HCT116 (cell line): ENCODE data around the gene NEDD4L. TPM values are rescaled to one million over a fixed set of nuclear protein-coding genes. Genes with fewer than 3 reads are reported as not detected.

Experiments used
- ATAC-seq: fragments of 200-7000 bp; cut with Tn5 transposase; 2 replicates; pipeline ENCODE4 v1.9.1; 2020; ENCODE audit warnings: mild to moderate bottlenecking, moderate library complexity
- BruUV-seq: library from RNA; stranded (reverse); fragments of 400-500 nt; replicated peaks from 2 replicates; lab custom pipeline; 2021; lab: Mats Ljungman, UMichigan
- CTCF ChIA-PET: fragments of 300-600 bp; sonication (Branson Sonifier 250); formaldehyde crosslinking; loops from one replicate; lab custom pipeline; 2021; ENCODE audit warnings: antibody characterized with exemption; lab: Charles Lee
- POLR2A ChIA-PET: fragments of 300-600, 350-600 bp; sonication (Branson Sonifier 250); formaldehyde crosslinking; loops from one replicate; lab custom pipeline; 2021; ENCODE audit warnings: antibody characterized with exemption; lab: Charles Lee
- RAD21 ChIA-PET, 2 experiments: fragments of 300-600 bp; sonication (Branson Sonifier 250); formaldehyde crosslinking; loops; one replicate each; lab custom pipeline; 2023; ENCODE audit warnings: low total read pairs in 2 of 2; ENCODE audit not compliant: uncharacterized antibody in 2 of 2, unreplicated experiment in 2 of 2, low non-redundant PET in 1 of 2; lab: Charles Lee
- DNase-seq: peaks from one replicate; pipeline ENCODE4 v3.0.0-alpha.2; 2010; ENCODE audit warnings: low read depth, low spot score
- H2AFZ ChIP-seq: fragments of 200-600 bp; shearing (Covaris generic), sonication (generic); 2 replicates; pipeline ENCODE4 v1.6.1; 2017; ENCODE audit warnings: low read depth, mixed run types, mixed read lengths, antibody characterized with exemption, low read length; ENCODE audit not compliant: poor library complexity, severe bottlenecking
- H3K27ac ChIP-seq: 2 replicates; pipeline ENCODE4 v1.5.1; 2012; ENCODE audit warnings: low read depth, low read length
- H3K27me3 ChIP-seq: fragments of 200-600 bp; sonication (generic); 2 replicates; pipeline ENCODE4 v1.6.1; 2016; ENCODE audit warnings: mixed run types, low read length, mixed read lengths; ENCODE audit not compliant: insufficient read depth
- H3K36me3 ChIP-seq, 2 experiments: fragments of 200-500 bp in 1 of 2; fragments of 200-600 bp in 1 of 2; sonication (Bioruptor generic) in 1 of 2; sonication (generic) in 1 of 2; 2 replicates each; pipeline versions ENCODE4 v1.5.1 to v1.6.1; 2014 to 2016; ENCODE audit warnings: low read length in 2 of 2, inconsistent platforms in 1 of 2, mixed read lengths in 1 of 2, mixed run types in 1 of 2; ENCODE audit not compliant: insufficient read depth in 2 of 2, control insufficient read depth in 1 of 2
- H3K4me1 ChIP-seq, 2 experiments: fragments of 200-600 bp in 1 of 2; sonication (generic) in 1 of 2; 2 replicates each; pipeline versions ENCODE4 v1.5.1 to v1.6.1; 2012 to 2017; ENCODE audit warnings: low read length in 2 of 2, inconsistent platforms in 1 of 2, mild to moderate bottlenecking in 1 of 2, mixed read lengths in 1 of 2, mixed run types in 1 of 2, moderate library complexity in 1 of 2; ENCODE audit not compliant: insufficient read depth in 2 of 2, control insufficient read depth in 1 of 2
- H3K4me2 ChIP-seq: fragments of 200-600 bp; sonication (generic); 2 replicates; pipeline ENCODE4 v1.6.1; 2017; ENCODE audit warnings: mixed run types, low read length, mixed read lengths
- H3K4me3 ChIP-seq, 2 experiments: fragments of 200-600 bp in 1 of 2; sonication (generic) in 1 of 2; replicated peaks in 1 of 2; 2 replicates each; pipeline ENCODE4 v1.5.1; 2011 to 2016; ENCODE audit warnings: low read length in 2 of 2, control low read depth in 1 of 2, low read depth in 1 of 2, mild to moderate bottlenecking in 1 of 2, mixed read lengths in 1 of 2, mixed run types in 1 of 2
- H3K79me2 ChIP-seq: fragments of 200-600 bp; sonication (generic); 2 replicates; pipeline ENCODE4 v1.6.1; 2017; ENCODE audit warnings: mild to moderate bottlenecking, mixed run types, low read length, moderate library complexity, mixed read lengths; ENCODE audit not compliant: insufficient read depth
- H3K9ac ChIP-seq: fragments of 200-600 bp; sonication (generic); 2 replicates; pipeline ENCODE4 v1.6.1; 2016; ENCODE audit warnings: low read length, mixed read lengths
- H3K9me2 ChIP-seq: fragments of 200-600 bp; sonication (generic), shearing (Covaris generic); 2 replicates; pipeline ENCODE4 v1.6.1; 2017; ENCODE audit warnings: mixed run types, mild to moderate bottlenecking, moderate library complexity; ENCODE audit not compliant: insufficient read depth
- H3K9me3 ChIP-seq, 2 experiments: fragments of 200-500 bp in 1 of 2; fragments of 200-600 bp in 1 of 2; sonication (Bioruptor generic) in 1 of 2; sonication (generic) in 1 of 2; 2 replicates each; pipeline ENCODE4 v1.6.1; 2014 to 2017; ENCODE audit warnings: low read length in 2 of 2, mixed read lengths in 2 of 2, inconsistent platforms in 1 of 2, low read depth in 1 of 2, mild to moderate bottlenecking in 1 of 2, mixed run types in 1 of 2, moderate library complexity in 1 of 2; ENCODE audit not compliant: control insufficient read depth in 1 of 2, insufficient read depth in 1 of 2
- H4K20me1 ChIP-seq: fragments of 200-600 bp; sonication (generic), shearing (Covaris generic); 2 replicates; pipeline ENCODE4 v1.6.1; 2017; ENCODE audit warnings: mixed run types, mild to moderate bottlenecking, moderate library complexity; ENCODE audit not compliant: insufficient read depth
- EZH2 ChIP-seq: fragments of 200-600 bp; sonication (generic); IDR thresholded peaks from 2 replicates; pipeline ENCODE4 v1.6.1; 2017; ENCODE audit warnings: antibody characterized with exemption, mixed run types
- EZH2phosphoT487 ChIP-seq: fragments of 200-600 bp; IDR thresholded peaks from 2 replicates; pipeline ENCODE4 v1.6.1; 2018; ENCODE audit warnings: antibody characterized with exemption, borderline replicate concordance
- FOSL1 ChIP-seq: IDR thresholded peaks from 2 replicates; pipeline ENCODE4 v1.6.1; 2012; ENCODE audit warnings: low read depth
- POLR2AphosphoS5 ChIP-seq: IDR thresholded peaks from 2 replicates; pipeline ENCODE4 v1.6.1; 2011; ENCODE audit warnings: mild to moderate bottlenecking, low read depth, low read length, moderate library complexity
- SP1 ChIP-seq: IDR thresholded peaks from 2 replicates; pipeline ENCODE4 v1.6.1; 2012; ENCODE audit warnings: low read depth
- TCF7L2 ChIP-seq: IDR thresholded peaks from 2 replicates; pipeline ENCODE4 v1.7.0; 2011; ENCODE audit warnings: borderline replicate concordance, inconsistent platforms; ENCODE audit not compliant: insufficient read depth, insufficient read length; ENCODE audit errors: extremely low read depth
- ZNF274 ChIP-seq: fragments of 200-500 bp; sonication (Bioruptor generic); IDR thresholded peaks from 2 replicates; pipeline ENCODE4 v1.6.1; 2014; ENCODE audit warnings: mild to moderate bottlenecking, low read depth, low read length, inconsistent platforms
- intact Hi-C: fragments of 100-400 bp; cut with micrococcal nuclease; formaldehyde crosslinking; loops from 2 replicates; pipeline ENCODE4 v1.10.0; 2022
- total RNA-seq: library from RNA; stranded (reverse); gene quantifications from one replicate; pipeline ENCODE4 v1.2.1, GENCODE V29; 2021; ENCODE audit not compliant: unreplicated experiment
- TF ChIP-seq, protein P1 (sequence below): IDR thresholded peaks from 2 replicates; pipeline ENCODE4 v1.6.1; 2012; ENCODE audit warnings: low read depth
- TF ChIP-seq, protein P2 (sequence below): IDR thresholded peaks from 2 replicates; pipeline ENCODE4 v1.6.1; 2012

Gene NEDD4L
- total RNA-seq, 1 experiment from 2014 or later: 41.5 TPM

GRCh38 chr18:58052960-58053359 is 8.9 kb downstream of the NEDD4L start:
- Histone ChIP-seq H3K27me3 (no peaks in the 10 kb centered on the region), H4K20me1 (no peaks in the 10 kb centered on the region), H2AFZ (no peak overlapping the region), H3K27ac (no peak overlapping the region), H3K4me2 (no peak overlapping the region), H3K4me1 (peaks cover 8 to 9% of the 10 kb centered on the region in 2 experiments; a peak in 3 of 4 replicates), H3K9me3 (no peaks in the 10 kb centered on the region), H3K4me3 (no peak overlapping the region), H3K9ac (no peak overlapping the region), H3K79me2 (no peaks in the 10 kb centered on the region), H3K9me2 (no peaks in the 10 kb centered on the region), H3K36me3 (no peaks in the 10 kb centered on the region)
- RAD21 ChIA-PET: no interaction called here
- no peak for ATAC-seq
- intact Hi-C loops: no loop called here
- CTCF ChIA-PET: interaction anchor here (0.8 to 2.8 kb wide), 2 partner anchors 69 to 128 kb away, joined by 3 to 24 read pairs; no protein-coding TSS in a partner anchor
- BruUV-seq: no TSS peak
- no peak for TF ChIP-seq FOSL1
- TF ChIP-seq, protein P1, sequence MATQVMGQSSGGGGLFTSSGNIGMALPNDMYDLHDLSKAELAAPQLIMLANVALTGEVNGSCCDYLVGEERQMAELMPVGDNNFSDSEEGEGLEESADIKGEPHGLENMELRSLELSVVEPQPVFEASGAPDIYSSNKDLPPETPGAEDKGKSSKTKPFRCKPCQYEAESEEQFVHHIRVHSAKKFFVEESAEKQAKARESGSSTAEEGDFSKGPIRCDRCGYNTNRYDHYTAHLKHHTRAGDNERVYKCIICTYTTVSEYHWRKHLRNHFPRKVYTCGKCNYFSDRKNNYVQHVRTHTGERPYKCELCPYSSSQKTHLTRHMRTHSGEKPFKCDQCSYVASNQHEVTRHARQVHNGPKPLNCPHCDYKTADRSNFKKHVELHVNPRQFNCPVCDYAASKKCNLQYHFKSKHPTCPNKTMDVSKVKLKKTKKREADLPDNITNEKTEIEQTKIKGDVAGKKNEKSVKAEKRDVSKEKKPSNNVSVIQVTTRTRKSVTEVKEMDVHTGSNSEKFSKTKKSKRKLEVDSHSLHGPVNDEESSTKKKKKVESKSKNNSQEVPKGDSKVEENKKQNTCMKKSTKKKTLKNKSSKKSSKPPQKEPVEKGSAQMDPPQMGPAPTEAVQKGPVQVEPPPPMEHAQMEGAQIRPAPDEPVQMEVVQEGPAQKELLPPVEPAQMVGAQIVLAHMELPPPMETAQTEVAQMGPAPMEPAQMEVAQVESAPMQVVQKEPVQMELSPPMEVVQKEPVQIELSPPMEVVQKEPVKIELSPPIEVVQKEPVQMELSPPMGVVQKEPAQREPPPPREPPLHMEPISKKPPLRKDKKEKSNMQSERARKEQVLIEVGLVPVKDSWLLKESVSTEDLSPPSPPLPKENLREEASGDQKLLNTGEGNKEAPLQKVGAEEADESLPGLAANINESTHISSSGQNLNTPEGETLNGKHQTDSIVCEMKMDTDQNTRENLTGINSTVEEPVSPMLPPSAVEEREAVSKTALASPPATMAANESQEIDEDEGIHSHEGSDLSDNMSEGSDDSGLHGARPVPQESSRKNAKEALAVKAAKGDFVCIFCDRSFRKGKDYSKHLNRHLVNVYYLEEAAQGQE: no peak
- TF ChIP-seq ZNF274: no peak
- TF ChIP-seq POLR2AphosphoS5: no peak
- no peak for TF ChIP-seq EZH2
- no peak for TF ChIP-seq EZH2phosphoT487
- TF ChIP-seq TCF7L2: no peak
- TF ChIP-seq, protein P2, sequence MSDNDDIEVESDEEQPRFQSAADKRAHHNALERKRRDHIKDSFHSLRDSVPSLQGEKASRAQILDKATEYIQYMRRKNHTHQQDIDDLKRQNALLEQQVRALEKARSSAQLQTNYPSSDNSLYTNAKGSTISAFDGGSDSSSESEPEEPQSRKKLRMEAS: no peak
- no peak for TF ChIP-seq SP1
- POLR2A ChIA-PET: no interaction called here
- no peak for DNase-seq
